WTC11 (cell line): ENCODE results near the gene CNTFR.

ENCODE experiments used
- CREM ChIP-seq: sonication (generic); formaldehyde crosslinking; IDR thresholded peaks from 2 replicates; pipeline ENCODE4 v1.8.1; 2022; ENCODE audit warnings: mild to moderate bottlenecking, missing genetic modification reagents, moderate library complexity
- CTCF ChIP-seq: fragments of 200-600 bp; IDR thresholded peaks from 2 replicates; pipeline ENCODE4 v1.8.0; 2022; ENCODE audit warnings: antibody characterized with exemption
- E2F5 ChIP-seq: sonication (generic); formaldehyde crosslinking; IDR thresholded peaks from 2 replicates; pipeline ENCODE4 v1.8.1; 2022; ENCODE audit warnings: mild to moderate bottlenecking, moderate library complexity, missing genetic modification reagents
- GABPB1 ChIP-seq: sonication (generic); formaldehyde crosslinking; IDR thresholded peaks from 2 replicates; pipeline ENCODE4 v1.8.1; 2023; ENCODE audit warnings: mild to moderate bottlenecking, missing genetic modification reagents
- MXD4 ChIP-seq: fragments of 250-450 bp; sonication (Bioruptor Pico); IDR thresholded peaks from 2 replicates; pipeline ENCODE4 v1.8.0; 2021; ENCODE audit warnings: mild to moderate bottlenecking, moderate library complexity, borderline replicate concordance
- SMAD3 ChIP-seq: sonication (generic); formaldehyde crosslinking; IDR thresholded peaks from 2 replicates; pipeline ENCODE4 v1.8.0; 2022; ENCODE audit warnings: missing genetic modification reagents, mild to moderate bottlenecking, borderline replicate concordance
- SP1 ChIP-seq: sonication (generic); formaldehyde crosslinking; conservative IDR thresholded peaks from 2 replicates; pipeline ENCODE4 v1.8.1; 2022; ENCODE audit warnings: missing genetic modification reagents
- ZNF138 ChIP-seq: sonication (generic); formaldehyde crosslinking; conservative IDR thresholded peaks from 2 replicates; pipeline ENCODE4 v1.8.1; 2022; ENCODE audit warnings: mild to moderate bottlenecking, moderate library complexity, missing genetic modification reagents
- ZNF416 ChIP-seq: fragments of 250-450 bp; sonication (Bioruptor Pico); IDR thresholded peaks from 2 replicates; pipeline ENCODE4 v1.9.0; 2021; ENCODE audit warnings: mild to moderate bottlenecking, inconsistent platforms
- TF ChIP-seq, protein P1 (sequence below): sonication (generic); formaldehyde crosslinking; IDR thresholded peaks from 2 replicates; pipeline ENCODE4 v1.8.0; 2022; ENCODE audit warnings: mild to moderate bottlenecking, missing genetic modification reagents

GRCh38 chr9:34635556-34635955, 46.0 kb upstream of the CNTFR start:
- TF ChIP-seq CTCF: no peak
- no peak for TF ChIP-seq ZNF138 (CRISPR knock-in tag)
- TF ChIP-seq, protein P1, sequence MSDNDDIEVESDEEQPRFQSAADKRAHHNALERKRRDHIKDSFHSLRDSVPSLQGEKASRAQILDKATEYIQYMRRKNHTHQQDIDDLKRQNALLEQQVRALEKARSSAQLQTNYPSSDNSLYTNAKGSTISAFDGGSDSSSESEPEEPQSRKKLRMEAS (CRISPR knock-in tag): no peak
- TF ChIP-seq SP1 (CRISPR knock-in tag): no peak
- TF ChIP-seq CREM: no peak
- TF ChIP-seq GABPB1 (CRISPR knock-in tag): no peak
- no peak for TF ChIP-seq SMAD3
- no peak for TF ChIP-seq E2F5 (CRISPR knock-in tag)
- TF ChIP-seq ZNF416: no peak
- no peak for TF ChIP-seq MXD4 (CRISPR knock-in tag)
